Endothelial cell of umbilical vein (primary cell): Measurements from ENCODE around the gene SIRT2. TPM values are rescaled to one million over a fixed set of nuclear protein-coding genes. Genes with fewer than 3 reads are reported as not detected.

ENCODE experiments used
- BruUV-seq: library from RNA; stranded (reverse); fragments of 400-500 nt; replicated peaks from 2 replicates; lab custom pipeline; 2021; lab: Mats Ljungman, UMichigan
- CTCF ChIA-PET: fragments of 300-600, 350-600 bp; sonication (Branson Sonifier 250); formaldehyde crosslinking; loops from one replicate; lab custom pipeline; 2021; ENCODE audit warnings: antibody characterized with exemption, inconsistent platforms; lab: Charles Lee
- POLR2A ChIA-PET: fragments of 300-600, 350-600 bp; sonication (Branson Sonifier 250); formaldehyde crosslinking; loops from one replicate; lab custom pipeline; 2021; ENCODE audit warnings: antibody characterized with exemption, inconsistent platforms; lab: Charles Lee
- DNase-seq: peaks from one replicate; pipeline ENCODE4 v3.0.0-alpha.2; 2011; ENCODE audit warnings: low read depth, low spot score
- FAIRE-seq: peaks from 2 replicates; lab custom pipeline; 2011; peaks lifted over from hg19 to GRCh38; lab: Jason Lieb, UNC
- H2AFZ ChIP-seq: 2 replicates; pipeline ENCODE4 v1.6.0; 2012; ENCODE audit warnings: low read depth, low read length, control low read depth, inconsistent platforms
- H3K27ac ChIP-seq: 2 replicates; pipeline ENCODE4 v1.5.1; 2011; ENCODE audit warnings: low read depth, mild to moderate bottlenecking, control low read depth, low read length, moderate library complexity; ENCODE audit not compliant: insufficient read depth
- H3K27me3 ChIP-seq, 2 experiments: 2 replicates each; pipeline versions ENCODE4 v1.6.0 to v1.6.1; 2011; ENCODE audit warnings: low read length in 2 of 2, mixed read lengths in 1 of 2; ENCODE audit not compliant: control insufficient read depth in 2 of 2, insufficient read depth in 2 of 2
- H3K36me3 ChIP-seq, 2 experiments: 2 replicates in 1 of 2; 3 replicates in 1 of 2; pipeline ENCODE4 v1.5.1; 2011; ENCODE audit warnings: low read length in 2 of 2, mild to moderate bottlenecking in 1 of 2, moderate library complexity in 1 of 2; ENCODE audit not compliant: control insufficient read depth in 2 of 2, insufficient read depth in 2 of 2; ENCODE audit errors: extremely low read depth in 1 of 2
- H3K4me1 ChIP-seq: 3 replicates; pipeline ENCODE4 v1.5.1; 2011; ENCODE audit warnings: mild to moderate bottlenecking, low read length; ENCODE audit not compliant: control insufficient read depth, insufficient read depth; ENCODE audit errors: extremely low read depth
- H3K4me2 ChIP-seq: 2 replicates; pipeline ENCODE4 v1.6.1; 2011; ENCODE audit warnings: low read length, control low read depth, mixed read lengths; ENCODE audit not compliant: insufficient read depth
- H3K4me3 ChIP-seq, 3 experiments: fragments of 200-600 bp in 1 of 3; sonication (generic), shearing (Covaris generic) in 1 of 3; replicated peaks in 1 of 3; 2 replicates each; pipeline ENCODE4 v1.5.1; 2011 to 2016; ENCODE audit warnings: control low read depth in 3 of 3, low read length in 3 of 3, mild to moderate bottlenecking in 2 of 3, inconsistent platforms in 1 of 3, low read depth in 1 of 3, moderate library complexity in 1 of 3; ENCODE audit not compliant: insufficient read depth in 1 of 3
- H3K79me2 ChIP-seq: 2 replicates; pipeline ENCODE4 v1.6.0; 2012; ENCODE audit warnings: low read length, inconsistent platforms; ENCODE audit not compliant: control insufficient read depth, insufficient read depth
- H3K9ac ChIP-seq: replicated peaks from 2 replicates; pipeline ENCODE3; 2011; ENCODE audit warnings: low read length, control low read depth; ENCODE audit not compliant: insufficient read depth; ENCODE audit errors: extremely low read depth
- H3K9me1 ChIP-seq: replicated peaks from 3 replicates; pipeline ENCODE4 v1.6.0; 2011; ENCODE audit warnings: mild to moderate bottlenecking, low read length; ENCODE audit not compliant: control insufficient read depth, insufficient read depth; ENCODE audit errors: extremely low read depth
- H3K9me3 ChIP-seq: replicated peaks from 2 replicates; pipeline ENCODE4 v1.5.1; 2012; ENCODE audit warnings: low read length, inconsistent platforms; ENCODE audit not compliant: control insufficient read depth, insufficient read depth
- H4K20me1 ChIP-seq: replicated peaks from 2 replicates; pipeline ENCODE3; 2011; ENCODE audit warnings: mild to moderate bottlenecking, low read length; ENCODE audit not compliant: control insufficient read depth, insufficient read depth; ENCODE audit errors: extremely low read depth
- CTCF ChIP-seq, 2 donors: IDR thresholded peaks; 1 replicate in 1 of 2; 2 replicates in 1 of 2; pipeline ENCODE4 v1.5.1; 2011; ENCODE audit warnings: low read length in 2 of 2, mild to moderate bottlenecking in 2 of 2, moderate library complexity in 2 of 2, control low read depth in 1 of 2, inconsistent platforms in 1 of 2, low read depth in 1 of 2; ENCODE audit not compliant: insufficient read depth in 1 of 2; ENCODE audit errors: extremely low read depth in 1 of 2
- EZH2 ChIP-seq: IDR thresholded peaks from 2 replicates; pipeline ENCODE4 v1.6.1; 2012; ENCODE audit warnings: borderline replicate concordance, low read depth, mild to moderate bottlenecking, moderate library complexity, low read length, inconsistent platforms; ENCODE audit not compliant: severe bottlenecking
- FOS ChIP-seq: IDR thresholded peaks from 2 replicates; pipeline ENCODE4 v1.6.1; 2011; ENCODE audit warnings: mild to moderate bottlenecking, low read length, moderate library complexity, borderline replicate concordance; ENCODE audit not compliant: insufficient read depth
- GATA2 ChIP-seq: IDR thresholded peaks from 2 replicates; pipeline ENCODE4 v1.7.0; 2011; ENCODE audit warnings: low read depth, mild to moderate bottlenecking, moderate library complexity, mixed read lengths, low read length; ENCODE audit not compliant: insufficient read length, insufficient read depth
- JUN ChIP-seq: IDR thresholded peaks from 2 replicates; pipeline ENCODE4 v1.6.1; 2011; ENCODE audit warnings: borderline replicate concordance, low read depth; ENCODE audit not compliant: insufficient read length, insufficient read depth
- MAX ChIP-seq: IDR thresholded peaks from 2 replicates; pipeline ENCODE4 v1.6.1; 2011; ENCODE audit not compliant: insufficient read depth, insufficient read length
- MYC ChIP-seq: IDR thresholded peaks from one replicate; pipeline ENCODE4 v1.6.1; 2011; ENCODE audit warnings: mild to moderate bottlenecking, low read depth, low read length
- POLR2A ChIP-seq: IDR thresholded peaks from 2 replicates; pipeline ENCODE4 v1.6.1; 2012; ENCODE audit warnings: low read depth, mild to moderate bottlenecking, control low read depth, low read length
- POLR2AphosphoS5 ChIP-seq: IDR thresholded peaks from 2 replicates; pipeline ENCODE4 v1.6.1; 2012; ENCODE audit warnings: low read depth, mild to moderate bottlenecking, control low read depth, low read length, moderate library complexity; ENCODE audit not compliant: insufficient read depth
- dilution Hi-C: fragments of 300-500 bp; cut with MboI; formaldehyde crosslinking; loops from one replicate; pipeline ENCODE4 v1.15.0; 2019; ENCODE audit warnings: low sequenced_read_pairs; ENCODE audit not compliant: extremely low pct_ligation_motif_present
- intact Hi-C: fragments of 100-400 bp; cut with micrococcal nuclease; formaldehyde crosslinking; loops from one replicate; pipeline ENCODE4 v1.10.0; 2022
- polyA plus RNA-seq, 4 experiments: library from polyadenylated mRNA; depleted of rRNA in 3 of 4; stranded (reverse) in 3 of 4; unstranded in 1 of 4; fragments of >200 nt; gene quantifications; 2 replicates each; pipeline versions ENCODE4 v1.2.1 to v1.2.3, GENCODE V29; 2011 to 2012; ENCODE audit warnings: missing spikeins in 1 of 4
- total RNA-seq: library from RNA; stranded (reverse); gene quantifications from 2 replicates; pipeline ENCODE4 v1.2.3, GENCODE V29; 2021

Gene SIRT2
- total and polyA plus RNA-seq, 2 donors (not counting 3 experiments of a cell fraction or from before 2014, with no cell fraction given): 47.6 to 72.5 TPM

DNA sequence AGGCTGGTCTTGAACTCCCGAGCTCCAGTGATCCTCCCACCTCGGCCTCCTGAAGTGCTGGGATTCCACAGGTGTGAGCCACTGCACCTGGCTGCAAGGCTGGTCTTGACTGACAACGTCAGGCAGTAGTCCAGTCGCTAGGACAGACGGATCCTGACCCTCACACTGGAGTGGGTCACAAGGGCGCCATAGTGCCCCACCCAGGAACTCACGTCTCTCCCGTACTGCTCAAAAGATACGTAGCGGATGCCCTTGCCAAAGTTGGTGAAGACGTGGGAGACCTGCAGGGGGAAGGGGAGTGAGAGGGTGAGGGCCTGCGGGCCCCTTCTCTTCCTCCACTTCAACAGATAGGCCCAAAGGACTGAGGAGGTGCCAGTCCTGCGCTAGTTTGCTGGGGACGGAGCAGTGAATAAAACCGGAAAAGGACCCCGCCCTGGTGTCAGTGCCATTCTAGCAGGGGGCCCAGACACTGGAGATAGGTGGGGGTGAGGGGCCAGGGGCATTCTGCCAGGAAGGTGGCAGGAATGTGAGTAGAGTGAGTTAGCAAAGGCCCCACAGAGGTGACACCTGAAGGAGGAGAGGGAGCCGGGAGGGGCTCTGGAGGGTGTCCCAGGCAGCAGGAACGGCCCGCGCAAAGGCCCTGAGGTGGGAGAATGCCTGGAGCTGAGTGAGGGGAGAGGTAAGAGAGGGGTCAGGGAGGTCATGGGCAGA lies 43.2 kb upstream of the SIRT2 start:
- intact Hi-C loops (no loop called here), dilution Hi-C loops (no loop called here)
- no peak overlapping the region for H3K9ac ChIP-seq
- H3K36me3 ChIP-seq: peaks cover 0 to 2% of the 10 kb centered on the region in 2 experiments
- ChIA-PET POLR2A (no interaction called here), CTCF (no interaction called here)
- no peak overlapping the region for H3K4me3 ChIP-seq
- no peaks in the 10 kb centered on the region for H4K20me1 ChIP-seq
- TF ChIP-seq MYC (no peak), EZH2 (no peak)
- no peak overlapping the region for H3K27ac ChIP-seq
- DNase-seq (no peak), FAIRE-seq (no peak)
- H3K9me1 ChIP-seq: no peaks in the 10 kb centered on the region
- no peak overlapping the region for H2AFZ ChIP-seq
- BruUV-seq: no TSS peak
- H3K27me3 ChIP-seq: no peaks in the 10 kb centered on the region
- peaks cover 10% of the 10 kb centered on the region for H3K4me1 ChIP-seq
- H3K4me2 ChIP-seq: no peak overlapping the region
- no peaks in the 10 kb centered on the region for H3K9me3 ChIP-seq
- no peaks in the 10 kb centered on the region for H3K79me2 ChIP-seq

GRCh38 chr19:38941979-38942378 lies 42.6 kb upstream of the SIRT2 start:
- Histone ChIP-seq H3K36me3 (peaks cover 0 to 2% of the 10 kb centered on the region in 2 experiments), H3K27me3 (no peaks in the 10 kb centered on the region), H3K9me3 (no peaks in the 10 kb centered on the region), H4K20me1 (no peaks in the 10 kb centered on the region), H3K79me2 (no peaks in the 10 kb centered on the region), H3K4me1 (peaks cover 10% of the 10 kb centered on the region), H3K4me2 (no peak overlapping the region), H3K9me1 (no peaks in the 10 kb centered on the region), H3K9ac (no peak overlapping the region), H2AFZ (no peak overlapping the region), H3K4me3 (no peak overlapping the region), H3K27ac (no peak overlapping the region)
- ChIA-PET CTCF (no interaction called here), POLR2A (no interaction called here)
- dilution Hi-C loops: no loop called here
- DNase-seq (no peak), FAIRE-seq (no peak)
- BruUV-seq: no TSS peak
- intact Hi-C loops: no loop called here
- no peak for TF ChIP-seq POLR2A
- no peak for TF ChIP-seq CTCF (IDR thresholded peaks at IDR 0.05; ENCODE audit: extremely low read depth in 1 of 2, insufficient read depth in 1 of 2, low read depth in 1 of 2, low read length in 2 of 2)
- no peak for TF ChIP-seq GATA2
- no peak for TF ChIP-seq EZH2
- TF ChIP-seq MAX: no peak
- no peak for TF ChIP-seq POLR2AphosphoS5
- TF ChIP-seq MYC: no peak
- no peak for TF ChIP-seq FOS
- TF ChIP-seq JUN: no peak
